ENCODE measurements around the gene NPR1.

GRCh38 chr1:153685544-153686340 is 7.3 kb downstream of the NPR1 start:
- TF ChIP-seq CTCF (IDR thresholded peaks at IDR 0.05; ENCODE audit: poor library complexity, severe bottlenecking) = no peak
- TF ChIP-seq POLR2AphosphoS5 (IDR thresholded peaks at IDR 0.05) = no peak
- no peak for TF ChIP-seq RAD21 (conservative IDR thresholded peaks at IDR 0.05)

All from neural cell (in vitro differentiated cells).